Measurements from ENCODE around the gene FNDC4.

- no peak for TF ChIP-seq CTCF (IDR thresholded peaks at IDR 0.05)
- TF ChIP-seq POLR2A (IDR thresholded peaks at IDR 0.05): no peak
- TF ChIP-seq EP300 (IDR thresholded peaks at IDR 0.05): no peak
Measured at GRCh38 chr2:27493948-27494283, 1.1 kb downstream of the FNDC4 start.

All from ovary (tissue), 3 donors.